Ishikawa (cell line): ENCODE data around the gene PLEKHA1.

Experiments used
- CEBPB ChIP-seq: IDR thresholded peaks from 2 replicates; pipeline ENCODE4 v1.6.1; 2012
- CREB1 ChIP-seq: IDR thresholded peaks from 2 replicates; pipeline ENCODE4 v1.6.1; 2012; ENCODE audit warnings: low read depth
- EGR1 ChIP-seq: IDR thresholded peaks from 2 replicates; pipeline ENCODE4 v1.6.1; 2012
- EP300 ChIP-seq: IDR thresholded peaks from 2 replicates; pipeline ENCODE4 v1.6.1; 2012; ENCODE audit warnings: borderline replicate concordance
- FOXM1 ChIP-seq: IDR thresholded peaks from 2 replicates; pipeline ENCODE4 v1.6.1; 2012; ENCODE audit warnings: low read depth, borderline replicate concordance
- NFIC ChIP-seq: IDR thresholded peaks from 2 replicates; pipeline ENCODE4 v1.6.1; 2012
- RAD21 ChIP-seq: IDR thresholded peaks from 2 replicates; pipeline ENCODE4 v1.6.1; 2012; ENCODE audit warnings: low read depth
- REST ChIP-seq: IDR thresholded peaks from 2 replicates; pipeline ENCODE4 v1.6.1; 2012; ENCODE audit warnings: low read depth, mild to moderate bottlenecking
- TAF1 ChIP-seq: IDR thresholded peaks from 2 replicates; pipeline ENCODE4 v1.6.1; 2012; ENCODE audit warnings: low read depth, mild to moderate bottlenecking
- TCF12 ChIP-seq: IDR thresholded peaks from 2 replicates; pipeline ENCODE4 v1.6.1; 2012; ENCODE audit warnings: low read depth
- TEAD4 ChIP-seq: IDR thresholded peaks from 2 replicates; pipeline ENCODE4 v1.6.1; 2012
- USF1 ChIP-seq: IDR thresholded peaks from 2 replicates; pipeline ENCODE4 v1.6.1; 2012
- YY1 ChIP-seq: IDR thresholded peaks from 2 replicates; pipeline ENCODE4 v1.6.1; 2012; ENCODE audit warnings: low read depth
- ZBTB7A ChIP-seq: IDR thresholded peaks from 2 replicates; pipeline ENCODE4 v1.6.1; 2012; ENCODE audit warnings: low read depth
- TF ChIP-seq, protein P1 (sequence below): IDR thresholded peaks from 2 replicates; pipeline ENCODE4 v1.6.1; 2012

Gene PLEKHA1

GRCh38 chr10:122421742-122422141, 47.2 kb downstream of the PLEKHA1 start:
- TF ChIP-seq TCF12: no peak
- TF ChIP-seq EP300: no peak
- TF ChIP-seq CREB1: no peak
- TF ChIP-seq TEAD4: no peak
- no peak for TF ChIP-seq RAD21
- no peak for TF ChIP-seq FOXM1
- no peak for TF ChIP-seq NFIC
- TF ChIP-seq, protein P1, sequence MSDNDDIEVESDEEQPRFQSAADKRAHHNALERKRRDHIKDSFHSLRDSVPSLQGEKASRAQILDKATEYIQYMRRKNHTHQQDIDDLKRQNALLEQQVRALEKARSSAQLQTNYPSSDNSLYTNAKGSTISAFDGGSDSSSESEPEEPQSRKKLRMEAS: no peak
- no peak for TF ChIP-seq USF1

DNA sequence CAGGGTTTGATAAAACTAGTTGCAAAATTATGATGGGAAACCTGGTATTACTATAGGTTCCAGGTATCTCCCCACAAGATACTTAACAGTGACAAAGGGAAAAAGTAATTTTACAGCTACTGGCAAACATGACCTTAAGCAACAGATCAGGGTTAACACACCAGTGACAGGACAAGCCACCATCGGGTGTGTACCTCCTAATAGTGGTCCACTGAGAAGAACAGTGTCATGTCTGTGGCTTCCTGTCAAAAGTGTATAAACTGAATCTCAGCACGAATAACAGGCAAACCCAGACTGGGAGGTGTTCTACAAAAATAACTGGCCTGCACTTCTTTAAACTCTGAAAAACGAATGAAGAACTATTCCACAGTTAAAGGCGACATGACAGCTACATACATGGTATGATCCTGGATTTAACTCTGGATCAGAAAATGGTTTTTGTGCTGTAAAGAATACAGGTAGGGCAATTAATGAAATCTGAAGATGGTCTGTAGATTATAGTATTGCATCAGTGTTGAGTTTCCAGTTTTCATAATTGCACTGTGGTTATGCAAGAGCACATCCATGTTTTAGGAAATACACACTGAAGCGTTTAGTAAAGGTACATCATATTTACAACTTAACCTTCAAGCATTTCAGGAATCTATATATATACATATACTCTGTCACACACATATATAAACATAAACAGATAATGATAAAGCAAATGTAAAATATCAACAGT, 47.9 kb downstream of the PLEKHA1 start:
- TF ChIP-seq, protein P1: no peak
- TF ChIP-seq EP300 (no peak), FOXM1 (no peak), CEBPB (no peak), YY1 (no peak), RAD21 (no peak), ZBTB7A (no peak), TEAD4 (no peak), NFIC (no peak), CREB1 (no peak), REST (no peak), EGR1 (no peak), TCF12 (no peak)

DNA sequence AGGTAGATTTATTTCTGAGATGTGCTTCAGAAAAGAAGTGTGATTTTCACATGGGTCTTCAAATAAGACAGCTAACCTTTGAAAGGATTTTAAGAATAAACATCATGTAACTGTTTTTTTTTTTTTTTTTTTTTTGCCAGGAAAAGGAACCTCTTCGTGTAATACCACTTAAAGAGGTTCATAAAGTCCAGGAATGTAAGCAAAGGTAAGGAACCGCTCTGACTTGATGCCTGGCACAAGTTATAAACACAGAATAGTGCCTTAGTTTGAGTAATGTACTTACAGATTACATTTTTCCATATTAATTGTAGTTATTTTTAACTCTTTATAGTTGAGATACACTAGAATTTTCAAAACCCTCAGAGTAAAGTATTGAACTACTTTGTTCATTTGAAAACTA, 49.6 kb downstream of the PLEKHA1 start:
- no peak for TF ChIP-seq YY1
- no peak for TF ChIP-seq USF1
- no peak for TF ChIP-seq NFIC
- TF ChIP-seq FOXM1: no peak
- TF ChIP-seq EP300: no peak
- TF ChIP-seq CEBPB: no peak
- TF ChIP-seq EGR1: no peak
- no peak for TF ChIP-seq TEAD4
- TF ChIP-seq CREB1: no peak
- no peak for TF ChIP-seq TAF1

GRCh38 chr10:122426829-122427228, 52.3 kb downstream of the PLEKHA1 start:
- TF ChIP-seq CEBPB (no peak), REST (no peak), EGR1 (no peak), FOXM1 (no peak)

GRCh38 chr10:122427280-122427679, 52.8 kb downstream of the PLEKHA1 start:
- TF ChIP-seq REST (no peak), USF1 (no peak), FOXM1 (no peak), TAF1 (no peak), CREB1 (no peak), RAD21 (no peak), TEAD4 (no peak), EGR1 (no peak), ZBTB7A (no peak), YY1 (no peak)
